Measurements from ENCODE around the gene WRAP73.

Gene WRAP73

DNA sequence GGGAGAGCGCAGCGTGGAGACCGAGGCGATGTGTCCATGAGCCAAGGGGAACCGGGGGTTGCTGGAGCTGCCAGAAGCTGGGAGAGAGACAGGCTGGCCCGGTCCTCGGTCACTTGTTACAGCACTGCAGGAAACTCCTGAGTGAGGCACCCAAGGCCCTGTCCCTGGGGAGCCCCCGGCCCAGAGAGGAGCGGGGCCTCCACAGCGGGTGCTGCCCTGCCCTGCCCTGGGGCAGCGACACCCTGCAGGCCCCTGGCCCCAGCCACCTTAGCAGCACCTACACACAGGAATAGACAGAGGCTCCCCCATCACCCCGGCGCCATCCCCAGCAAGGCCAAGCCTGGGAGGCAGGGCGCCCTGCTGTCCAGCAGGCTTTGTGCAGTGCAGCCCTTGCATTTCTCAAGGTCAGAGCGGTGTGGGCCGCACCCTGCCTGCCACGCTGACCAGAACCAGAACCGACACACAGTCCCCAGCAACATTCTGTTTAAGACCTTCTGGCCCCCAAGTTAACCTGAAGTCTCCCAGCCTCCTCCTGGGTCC lies 32.0 kb downstream of the WRAP73 start:
- Histone ChIP-seq H3K27me3 (peaks cover 13% of the 10 kb centered on the region), H3K4me2 (no peak overlapping the region), H3K4me3 (no peak overlapping the region), H3K4me1 (peaks cover 54% of the 10 kb centered on the region), H3K9me3 (no peaks in the 10 kb centered on the region), H3K9ac (no peak overlapping the region), H3K27ac (no peak overlapping the region), H3K36me3 (no peaks in the 10 kb centered on the region), H4K20me1 (peaks cover 37% of the 10 kb centered on the region)
- TF ChIP-seq Cebpa-rat (IDR thresholded peaks at IDR 0.05) = no peak

- Histone ChIP-seq H3K9ac (no peak overlapping the region), H4K20me1 (peaks cover 47% of the 10 kb centered on the region), H3K4me1 (peaks cover 64% of the 10 kb centered on the region), H3K4me2 (no peak overlapping the region), H3K27ac (no peak overlapping the region), H3K27me3 (peaks cover 15% of the 10 kb centered on the region), H3K36me3 (no peaks in the 10 kb centered on the region), H3K9me3 (no peaks in the 10 kb centered on the region), H3K4me3 (no peak overlapping the region)
- no peak for TF ChIP-seq Cebpa-rat (IDR thresholded peaks at IDR 0.05)
Measured at GRCh38 chr1:3616861-3617260, 33.0 kb downstream of the WRAP73 start.

DNA sequence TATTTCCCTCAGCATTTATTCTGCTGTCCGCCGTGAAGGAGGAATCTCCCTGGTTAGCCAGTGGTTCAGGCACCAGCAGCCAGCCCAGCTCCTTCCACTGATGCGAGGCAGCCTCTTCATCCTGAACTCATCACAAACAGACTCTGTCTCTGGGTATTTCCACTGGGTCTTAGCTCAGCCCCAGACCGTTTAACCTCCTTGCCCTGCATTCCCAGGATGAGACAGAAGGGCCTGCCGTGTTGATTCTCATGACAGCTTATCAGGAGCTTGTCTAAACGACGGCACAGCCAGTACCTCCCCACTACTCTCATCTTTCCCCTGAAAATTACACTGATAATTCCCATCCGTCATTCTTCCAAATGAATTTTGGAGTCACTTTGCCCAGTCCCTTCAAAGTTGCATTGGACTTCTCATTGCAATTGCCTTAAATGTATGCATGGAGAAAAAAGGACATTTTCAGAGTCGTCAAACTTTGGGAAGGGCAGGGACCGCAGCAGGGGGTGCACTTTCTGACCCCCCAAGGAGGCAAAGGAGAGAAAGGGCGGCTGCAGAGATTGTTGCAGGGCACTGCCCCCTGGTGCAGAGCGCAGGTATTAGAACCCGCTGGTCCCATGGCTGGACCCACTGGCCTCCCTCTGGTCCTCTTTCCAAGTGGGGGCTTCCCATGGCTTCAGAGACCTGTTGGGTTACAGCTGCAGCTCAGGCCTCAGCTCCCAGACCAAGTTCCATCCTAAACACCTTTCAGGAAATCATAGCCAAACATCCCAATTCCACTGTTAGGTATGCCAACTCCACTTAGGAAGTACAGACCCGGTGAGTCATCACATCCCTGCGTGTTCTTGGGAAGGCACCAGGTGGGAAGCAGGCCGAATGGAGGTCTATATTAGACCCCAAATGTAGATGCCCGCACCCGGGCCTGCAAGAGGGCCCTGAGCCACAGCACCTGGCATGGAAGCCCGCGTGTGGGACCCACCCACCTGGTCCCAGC lies 34.9 kb downstream of the WRAP73 start:
- H3K9ac ChIP-seq = no peak overlapping the region
- no peak overlapping the region for H3K27ac ChIP-seq
- peaks cover 59% of the 10 kb centered on the region for H3K4me1 ChIP-seq
- peak overlapping the region; percentile 94 for H3K4me2 ChIP-seq
- TF ChIP-seq Cebpa-rat (IDR thresholded peaks at IDR 0.05) = no peak
- no peaks in the 10 kb centered on the region for H3K36me3 ChIP-seq
- peaks cover 44% of the 10 kb centered on the region for H4K20me1 ChIP-seq
- peaks cover 17% of the 10 kb centered on the region for H3K27me3 ChIP-seq
- no peak overlapping the region for H3K4me3 ChIP-seq
- no peaks in the 10 kb centered on the region for H3K9me3 ChIP-seq

GRCh38 chr1:3612123-3612522 lies 37.8 kb downstream of the WRAP73 start:
- Histone ChIP-seq H3K27ac (no peak overlapping the region), H3K9me3 (no peaks in the 10 kb centered on the region), H4K20me1 (peaks cover 73% of the 10 kb centered on the region), H3K4me3 (peak overlapping the region; percentile 55), H3K27me3 (peaks cover 17% of the 10 kb centered on the region), H3K36me3 (peaks cover 6% of the 10 kb centered on the region), H3K4me1 (peaks cover 70% of the 10 kb centered on the region), H3K9ac (no peak overlapping the region), H3K4me2 (peak overlapping the region; percentile 94)
- no peak for TF ChIP-seq Cebpa-rat (IDR thresholded peaks at IDR 0.05)

DNA sequence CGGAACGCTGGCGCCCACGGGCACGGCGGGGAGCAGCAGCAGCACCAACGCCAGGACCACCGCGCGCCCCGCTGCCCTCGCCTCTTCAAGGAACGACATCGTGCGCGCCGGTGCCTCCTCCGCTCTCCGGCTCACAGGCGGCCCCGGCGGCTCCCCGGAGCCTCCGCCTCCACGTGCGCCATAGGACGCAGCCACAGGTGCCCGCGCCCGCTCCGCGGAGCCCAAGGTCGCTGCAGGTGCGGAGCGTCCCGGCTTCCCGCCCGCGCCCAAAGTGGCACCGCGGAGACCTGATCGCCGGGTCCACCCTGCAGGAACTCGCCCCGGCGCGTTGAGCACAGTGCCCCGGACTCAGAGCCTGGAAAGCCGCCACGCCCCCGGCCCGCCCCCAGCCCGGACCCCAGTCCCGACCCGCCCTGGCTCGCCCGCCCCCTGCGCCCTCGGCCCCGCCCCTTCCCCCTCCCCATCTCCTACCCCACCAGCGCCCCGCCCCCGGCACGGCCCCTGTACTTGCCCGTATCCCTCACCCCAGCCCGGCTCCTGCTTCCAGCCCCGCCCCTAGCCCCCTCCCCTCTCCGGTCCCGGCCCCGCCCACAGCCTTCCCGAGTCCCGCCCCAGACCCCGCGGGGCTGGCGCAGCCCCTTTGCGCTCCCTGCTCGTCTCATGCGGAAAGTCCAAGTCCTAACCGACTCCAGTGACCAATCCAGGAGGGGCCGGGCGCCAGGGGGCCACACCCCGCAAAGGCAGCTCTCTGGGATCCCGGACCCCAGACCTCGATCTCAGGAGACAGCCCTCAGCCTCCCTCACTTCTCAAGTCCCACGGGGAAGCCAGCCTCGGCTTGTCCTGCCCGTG lies 38.5 kb downstream of the WRAP73 start, which contains the start of gene MEGF6:
TSS of gene MEGF6 (minus strand) at position 339 of the 850 bp plus-strand sequence. CDS start at position 99, 240 bp downstream.
- H3K9me3 ChIP-seq = no peaks in the 10 kb centered on the region
- TF ChIP-seq Cebpa-rat (IDR thresholded peaks at IDR 0.05) = no peak
- H3K4me3 ChIP-seq = peak within 1 kb of the TSS; percentile 81
- peak within 1 kb of the TSS; percentile 95 for H3K4me2 ChIP-seq
- H3K4me1 ChIP-seq = peaks cover 77% of the 10 kb centered on the region
- H3K27me3 ChIP-seq = peaks cover 17% of the 10 kb centered on the region
- peaks cover 80% of the 10 kb centered on the region for H4K20me1 ChIP-seq
- peak within 1 kb of the TSS; percentile 88 for H3K27ac ChIP-seq
- peaks cover 14% of the 10 kb centered on the region for H3K36me3 ChIP-seq
- H3K9ac ChIP-seq = peak within 1 kb of the TSS; percentile 82

DNA sequence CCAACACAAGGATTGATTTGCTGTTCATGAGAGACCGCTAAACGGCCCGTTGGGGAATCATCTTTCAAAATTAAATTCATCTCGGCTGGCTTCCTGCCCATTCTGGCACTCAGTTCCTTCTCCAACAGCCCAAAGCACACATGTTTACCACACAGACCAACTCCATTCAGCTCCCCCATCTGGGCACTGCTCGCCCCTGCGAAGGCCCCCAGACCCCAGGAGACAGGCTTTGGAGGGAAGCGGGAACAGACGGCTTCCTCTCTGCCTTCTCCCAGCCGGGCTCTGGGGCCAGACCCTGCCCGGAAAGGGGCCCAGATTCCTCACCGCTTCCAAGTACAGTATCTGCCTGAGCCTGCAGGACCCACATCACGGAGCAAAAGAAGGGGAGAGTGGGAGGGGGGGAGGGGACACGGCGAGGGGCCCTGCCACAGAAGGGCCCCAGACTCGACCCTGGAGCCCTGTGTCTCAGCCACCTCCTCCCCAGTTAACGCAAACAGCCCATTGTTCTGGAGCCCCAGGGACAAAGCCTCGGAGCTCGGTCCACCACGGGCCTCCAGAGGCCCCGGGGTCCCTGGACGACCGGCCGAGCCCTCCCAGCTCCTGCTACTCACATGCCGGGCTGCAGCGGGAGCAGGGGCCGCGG lies 39.3 kb downstream of the WRAP73 start:
- Histone ChIP-seq H3K4me1 (peaks cover 84% of the 10 kb centered on the region), H3K27me3 (peaks cover 17% of the 10 kb centered on the region), H3K36me3 (peaks cover 21% of the 10 kb centered on the region), H3K4me2 (peak overlapping the region; percentile 95), H3K4me3 (peak overlapping the region; percentile 81), H3K9ac (peak overlapping the region; percentile 82), H3K9me3 (no peaks in the 10 kb centered on the region), H3K27ac (peak overlapping the region; percentile 88), H4K20me1 (peaks cover 85% of the 10 kb centered on the region)
- TF ChIP-seq Cebpa-rat (IDR thresholded peaks at IDR 0.05) = no peak

DNA sequence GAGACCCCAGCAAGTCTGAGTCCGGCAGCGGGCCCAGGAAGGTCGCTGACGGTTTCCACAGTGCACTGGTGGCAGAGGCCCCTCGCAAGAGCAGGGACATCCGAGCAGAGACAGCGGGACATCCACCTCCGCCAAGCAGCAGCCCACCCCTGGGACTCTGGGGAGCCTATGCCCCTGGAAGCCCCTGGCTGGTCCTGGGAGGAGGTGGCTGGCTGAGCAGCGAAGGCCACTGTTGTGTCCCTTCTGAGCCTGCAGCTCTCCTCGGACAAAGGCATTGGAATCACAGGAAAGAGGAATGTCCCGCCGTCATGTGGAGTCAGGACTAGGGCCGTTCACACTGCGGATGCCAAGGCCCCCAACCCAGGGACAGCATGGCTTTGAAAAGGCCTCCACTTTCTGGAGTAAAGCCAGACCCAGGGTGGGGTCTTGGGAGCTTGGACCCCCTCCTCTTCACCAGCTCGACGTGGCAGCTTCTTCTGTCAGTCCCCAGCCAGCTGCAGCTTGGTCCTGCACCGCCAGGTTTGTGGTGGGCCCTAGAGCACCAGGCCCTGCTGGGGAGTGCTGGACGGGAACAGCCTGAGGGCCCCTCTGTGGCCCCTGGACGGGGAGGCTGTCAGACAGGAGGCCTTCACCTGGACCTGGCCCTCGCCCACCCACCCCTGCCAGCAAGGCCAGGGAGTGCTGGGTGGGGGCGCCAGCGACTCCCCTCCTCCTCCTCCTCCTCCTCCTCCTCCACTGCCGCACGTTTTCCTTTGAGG lies 40.0 kb downstream of the WRAP73 start:
- no peaks in the 10 kb centered on the region for H3K9me3 ChIP-seq
- peak overlapping the region; percentile 95 for H3K4me2 ChIP-seq
- H3K4me3 ChIP-seq = peak overlapping the region; percentile 81
- peaks cover 86% of the 10 kb centered on the region for H3K4me1 ChIP-seq
- TF ChIP-seq Cebpa-rat (IDR thresholded peaks at IDR 0.05) = no peak
- H3K27me3 ChIP-seq = peaks cover 17% of the 10 kb centered on the region
- peak overlapping the region; percentile 67 for H3K9ac ChIP-seq
- H3K36me3 ChIP-seq = peaks cover 23% of the 10 kb centered on the region
- peak overlapping the region; percentile 88 for H3K27ac ChIP-seq
- H4K20me1 ChIP-seq = peaks cover 85% of the 10 kb centered on the region

- Histone ChIP-seq H3K27me3 (peaks cover 17% of the 10 kb centered on the region), H3K4me3 (peak overlapping the region; percentile 81), H3K4me1 (peaks cover 84% of the 10 kb centered on the region), H3K36me3 (peaks cover 23% of the 10 kb centered on the region), H3K9ac (peak overlapping the region; percentile 67), H3K4me2 (peak overlapping the region; percentile 95), H3K9me3 (no peaks in the 10 kb centered on the region), H3K27ac (peak overlapping the region; percentile 88), H4K20me1 (peaks cover 85% of the 10 kb centered on the region)
- no peak for TF ChIP-seq Cebpa-rat (IDR thresholded peaks at IDR 0.05)
Measured at GRCh38 chr1:3609016-3609768, 40.7 kb downstream of the WRAP73 start.
